GM12801 (cell line): Measurements from ENCODE around the gene GGN.

Experiments used
- TF ChIP-seq, protein P1 (sequence below): IDR thresholded peaks from one replicate; pipeline ENCODE4 v1.5.1; 2011; ENCODE audit warnings: control low read depth; ENCODE audit not compliant: insufficient read length; ENCODE audit errors: extremely low read depth

The GGN gene

GRCh38 chr19:38383743-38384142 is 4.1 kb downstream of the GGN start:
- TF ChIP-seq, protein P1, sequence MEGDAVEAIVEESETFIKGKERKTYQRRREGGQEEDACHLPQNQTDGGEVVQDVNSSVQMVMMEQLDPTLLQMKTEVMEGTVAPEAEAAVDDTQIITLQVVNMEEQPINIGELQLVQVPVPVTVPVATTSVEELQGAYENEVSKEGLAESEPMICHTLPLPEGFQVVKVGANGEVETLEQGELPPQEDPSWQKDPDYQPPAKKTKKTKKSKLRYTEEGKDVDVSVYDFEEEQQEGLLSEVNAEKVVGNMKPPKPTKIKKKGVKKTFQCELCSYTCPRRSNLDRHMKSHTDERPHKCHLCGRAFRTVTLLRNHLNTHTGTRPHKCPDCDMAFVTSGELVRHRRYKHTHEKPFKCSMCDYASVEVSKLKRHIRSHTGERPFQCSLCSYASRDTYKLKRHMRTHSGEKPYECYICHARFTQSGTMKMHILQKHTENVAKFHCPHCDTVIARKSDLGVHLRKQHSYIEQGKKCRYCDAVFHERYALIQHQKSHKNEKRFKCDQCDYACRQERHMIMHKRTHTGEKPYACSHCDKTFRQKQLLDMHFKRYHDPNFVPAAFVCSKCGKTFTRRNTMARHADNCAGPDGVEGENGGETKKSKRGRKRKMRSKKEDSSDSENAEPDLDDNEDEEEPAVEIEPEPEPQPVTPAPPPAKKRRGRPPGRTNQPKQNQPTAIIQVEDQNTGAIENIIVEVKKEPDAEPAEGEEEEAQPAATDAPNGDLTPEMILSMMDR: no peak

GRCh38 chr19:38383184-38383583 is 4.7 kb downstream of the GGN start:
- TF ChIP-seq, protein P1: no peak

DNA sequence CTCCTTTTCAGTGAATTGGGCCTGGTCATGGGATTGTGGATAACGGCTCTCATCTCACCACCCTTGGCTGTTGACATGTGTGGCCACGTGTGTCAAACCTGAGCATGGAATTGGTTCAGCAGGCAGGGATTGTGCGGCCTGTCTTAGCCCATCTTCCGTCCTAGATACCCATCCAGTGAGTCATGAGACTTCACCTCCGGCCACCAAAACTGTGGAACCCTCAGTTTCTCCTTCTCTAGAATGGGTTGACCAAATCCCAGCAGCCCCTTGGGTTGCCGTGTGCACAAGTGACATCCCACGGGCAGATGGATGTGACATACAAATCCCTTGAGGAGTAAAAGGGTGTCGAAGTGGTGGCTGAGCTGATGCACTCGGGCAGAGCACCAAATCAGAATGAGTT is 6.7 kb downstream of the GGN start:
- TF ChIP-seq, protein P1: no peak

GRCh38 chr19:38378866-38379265 is 9.0 kb downstream of the GGN start:
- TF ChIP-seq, protein P1: no peak

DNA sequence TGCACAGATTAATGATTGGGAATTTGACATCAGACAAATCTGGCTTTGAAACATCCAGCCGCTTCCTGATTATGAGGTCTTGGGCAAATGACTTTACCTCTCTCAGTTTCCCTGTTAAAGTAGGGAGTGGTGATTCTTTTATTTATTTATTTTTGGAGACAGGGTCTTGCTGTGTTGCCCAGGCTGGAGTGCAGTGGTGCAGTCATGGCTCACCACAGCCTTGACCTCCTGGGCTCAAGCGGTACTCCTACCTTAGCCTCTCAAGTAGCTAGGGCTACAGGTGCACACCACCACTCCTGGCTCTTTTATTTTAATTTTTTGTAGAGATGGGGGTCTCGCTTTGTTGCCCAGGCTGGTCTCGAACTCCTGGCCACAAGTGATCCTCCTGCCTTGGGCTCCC is 10.8 kb downstream of the GGN start:
- TF ChIP-seq, protein P1: no peak

- TF ChIP-seq, protein P1: no peak
These were observed 11.3 kb downstream of the GGN start for GRCh38 chr19:38376576-38376975.

DNA sequence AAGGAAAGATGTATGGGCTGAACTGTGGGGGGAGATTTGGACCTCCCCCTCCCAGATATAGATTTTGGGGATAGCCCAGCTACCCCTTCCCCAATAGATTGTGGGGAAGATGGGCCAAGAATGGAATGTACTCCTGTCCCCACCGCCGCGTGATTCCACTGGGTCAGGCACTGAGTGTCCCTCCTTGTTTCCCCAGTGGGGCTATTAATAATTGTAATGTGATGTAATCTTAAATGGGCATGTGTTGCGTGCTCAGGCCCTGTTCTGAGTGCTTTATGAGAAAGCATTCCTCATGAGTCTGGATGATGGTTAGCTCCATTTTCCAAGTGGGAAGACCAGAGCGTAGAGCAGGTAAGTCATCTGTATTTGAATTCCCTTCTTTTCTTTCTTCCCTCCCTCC is 12.1 kb downstream of the GGN start:
- TF ChIP-seq, protein P1: no peak

GRCh38 chr19:38375098-38375493 is 12.7 kb downstream of the GGN start:
- TF ChIP-seq, protein P1: no peak
